CD4-positive, alpha-beta T cell treated with Interleukin-15 for 4 hours (primary cell): ENCODE data around the gene ATP23.

Experiments used
- DNase-seq: peaks from one replicate; pipeline ENCODE4 v3.0.0-alpha.2; 2020; ENCODE audit warnings: low spot score

ATP23 gene

GRCh38 chr12:57983146-57983857, 41.9 kb downstream of the ATP23 start:
- no peak for DNase-seq

GRCh38 chr12:57983858-57984505, 42.6 kb downstream of the ATP23 start:
- DNase-seq = no peak

- no peak for DNase-seq
These were observed 43.3 kb downstream of the ATP23 start for GRCh38 chr12:57984629-57985151.

GRCh38 chr12:57985685-57986084, 44.3 kb downstream of the ATP23 start:
- no peak for DNase-seq

- DNase-seq = no peak
These were observed 48.5 kb downstream of the ATP23 start for GRCh38 chr12:57989838-57990237.

- no peak for DNase-seq
These were observed 49.0 kb downstream of the ATP23 start for GRCh38 chr12:57990241-57990883.

- DNase-seq = no peak
These were observed 50.6 kb downstream of the ATP23 start for GRCh38 chr12:57992001-57992400.

- no peak for DNase-seq
These were observed 51.7 kb downstream of the ATP23 start for GRCh38 chr12:57993030-57993429.

GRCh38 chr12:57993834-57994233, 52.5 kb downstream of the ATP23 start:
- DNase-seq = no peak

GRCh38 chr12:57996520-57996919, 55.2 kb downstream of the ATP23 start:
- no peak for DNase-seq

- no peak for DNase-seq
These were observed 56.9 kb downstream of the ATP23 start for GRCh38 chr12:57998251-57998650.

- DNase-seq = no peak
These were observed 59.1 kb downstream of the ATP23 start for GRCh38 chr12:58000499-58000898.

- no peak for DNase-seq
These were observed 66.5 kb downstream of the ATP23 start for GRCh38 chr12:58007875-58008274.

GRCh38 chr12:58008634-58009033, 67.3 kb downstream of the ATP23 start:
- no peak for DNase-seq
